ENCODE results near the gene ECHDC3. TPM values are rescaled to one million over a fixed set of nuclear protein-coding genes. Genes with fewer than 3 reads are reported as not detected.

The ECHDC3 gene
- total and polyA plus RNA-seq, 4 donors, result 14.2 to 48.3 (median 31.4) TPM

- TF ChIP-seq CTCF (IDR thresholded peaks at IDR 0.05; ENCODE audit: control extremely low read depth, extremely low read depth), result no peak
- Histone ChIP-seq H3K36me3 (ENCODE audit: control insufficient read depth in 4 of 4, insufficient read depth in 4 of 4, low read length in 4 of 4) (no peaks in the 10 kb centered on the region), H3K27me3 (ENCODE audit: control insufficient read depth in 3 of 3, insufficient read depth in 3 of 3, low read length in 2 of 3) (no peaks in the 10 kb centered on the region), H3K4me3 (no peak overlapping the region), H3K9me3 (ENCODE audit: control insufficient read depth in 4 of 4, insufficient read depth in 3 of 4, low read length in 3 of 4) (no peaks in the 10 kb centered on the region), H3K27ac (ENCODE audit: low read depth in 1 of 2, low read length in 1 of 2) (no peak overlapping the region), H3K4me1 (ENCODE audit: control insufficient read depth in 5 of 5, insufficient read depth in 5 of 5, low read length in 5 of 5) (no peaks in the 10 kb centered on the region), H3K9ac (ENCODE audit: insufficient read depth in 1 of 2, low read length in 2 of 2) (no peak overlapping the region)
- 89 to 90% methylated on average over 16 of the region's 16 CpGs for WGBS, 2 donors
- ATAC-seq (ENCODE audit: insufficient read depth, low FRiP score) (no peak), DNase-seq (no peak)
Observed at GRCh38 chr10:11772575-11773288, 30.6 kb downstream of the ECHDC3 start.

- Histone ChIP-seq H3K36me3 (ENCODE audit: control insufficient read depth in 4 of 4, insufficient read depth in 4 of 4, low read length in 4 of 4) (no peaks in the 10 kb centered on the region), H3K27ac (ENCODE audit: low read depth in 1 of 2, low read length in 1 of 2) (no peak overlapping the region), H3K4me1 (ENCODE audit: control insufficient read depth in 5 of 5, insufficient read depth in 5 of 5, low read length in 5 of 5) (no peaks in the 10 kb centered on the region), H3K4me3 (no peak overlapping the region), H3K27me3 (ENCODE audit: control insufficient read depth in 3 of 3, insufficient read depth in 3 of 3, low read length in 2 of 3) (no peaks in the 10 kb centered on the region), H3K9me3 (ENCODE audit: control insufficient read depth in 4 of 4, insufficient read depth in 3 of 4, low read length in 3 of 4) (no peaks in the 10 kb centered on the region), H3K9ac (ENCODE audit: insufficient read depth in 1 of 2, low read length in 2 of 2) (no peak overlapping the region)
- no peak for DNase-seq
- WGBS, 2 donors, result 91 to 93% methylated on average over 14 of the region's 14 CpGs
- ATAC-seq (ENCODE audit: insufficient read depth, low FRiP score), result no peak
- no peak for TF ChIP-seq CTCF (IDR thresholded peaks at IDR 0.05; ENCODE audit: control extremely low read depth, extremely low read depth)
Observed at GRCh38 chr10:11773761-11774441, 31.7 kb downstream of the ECHDC3 start.

GRCh38 chr10:11775412-11775811, 33.2 kb downstream of the ECHDC3 start:
- no peaks in the 10 kb centered on the region for H3K36me3 ChIP-seq (ENCODE audit: control insufficient read depth in 4 of 4, insufficient read depth in 4 of 4, low read length in 4 of 4)
- H3K4me3 ChIP-seq, result no peak overlapping the region
- H3K4me1 ChIP-seq (ENCODE audit: control insufficient read depth in 5 of 5, insufficient read depth in 5 of 5, low read length in 5 of 5), result no peaks in the 10 kb centered on the region
- no peak for DNase-seq
- H3K27me3 ChIP-seq (ENCODE audit: control insufficient read depth in 3 of 3, insufficient read depth in 3 of 3, low read length in 2 of 3), result no peaks in the 10 kb centered on the region
- no peaks in the 10 kb centered on the region for H3K9me3 ChIP-seq (ENCODE audit: control insufficient read depth in 4 of 4, insufficient read depth in 3 of 4, low read length in 3 of 4)
- no peak for TF ChIP-seq CTCF (IDR thresholded peaks at IDR 0.05; ENCODE audit: control extremely low read depth, extremely low read depth)
- WGBS, 2 donors, result 66% methylated on average over 5 of the region's 5 CpGs
- no peak overlapping the region for H3K9ac ChIP-seq (ENCODE audit: insufficient read depth in 1 of 2, low read length in 2 of 2)
- ATAC-seq (ENCODE audit: insufficient read depth, low FRiP score), result no peak
- H3K27ac ChIP-seq (ENCODE audit: low read depth in 1 of 2, low read length in 1 of 2), result no peak overlapping the region
